HG02973 (cell line): ENCODE measurements around the gene EHD3.

Experiments used
- ATAC-seq: cut with Tn5 transposase; IDR thresholded peaks from one replicate; pipeline ENCODE4 v1.9.1; 2021; ENCODE audit warnings: moderate library complexity; ENCODE audit not compliant: unreplicated experiment

The EHD3 gene

DNA sequence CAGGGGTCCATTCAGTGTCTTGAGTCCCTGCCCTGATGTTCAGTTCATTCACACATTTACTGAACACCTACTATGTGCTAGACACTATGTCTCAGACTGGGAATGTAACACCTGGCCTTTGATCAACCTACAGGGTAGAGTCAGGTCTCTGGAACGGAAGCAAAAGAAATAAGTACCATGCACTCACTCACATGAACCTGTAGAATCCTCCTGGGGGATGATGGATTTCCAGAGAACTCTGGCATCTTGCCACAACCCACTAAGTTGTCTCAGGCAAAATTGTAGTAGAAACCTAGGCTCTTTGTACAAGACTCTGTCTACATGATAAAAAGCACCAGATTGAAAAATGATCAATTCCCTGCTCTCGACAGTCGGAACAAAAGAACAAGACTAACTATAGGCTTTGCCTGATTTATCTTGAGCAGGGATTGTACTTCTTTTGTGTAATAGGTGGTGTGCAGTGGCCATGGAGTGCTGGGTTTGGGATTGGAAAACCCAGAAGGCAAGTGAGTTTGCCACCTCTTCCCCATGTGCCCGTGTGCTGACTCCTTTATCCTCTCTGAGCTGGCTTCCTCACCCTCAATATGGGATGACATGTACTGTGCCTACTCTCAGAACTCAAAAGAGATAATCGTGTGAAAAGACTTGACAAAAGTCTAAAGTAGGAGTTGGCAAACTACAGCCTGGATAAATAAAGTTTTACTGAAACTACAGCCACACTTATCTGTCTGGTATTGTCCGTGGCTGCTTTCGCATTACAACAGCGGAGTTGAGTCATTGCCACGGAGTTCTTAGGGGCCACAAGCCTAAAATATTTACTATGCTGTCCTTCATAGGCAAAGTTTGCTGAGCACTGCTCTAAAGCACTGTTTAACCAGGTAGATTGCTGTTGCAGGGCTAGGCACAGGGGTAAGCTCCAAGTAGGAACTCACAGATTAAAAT is 21.0 kb upstream of the EHD3 start:
- ATAC-seq: no peak

DNA sequence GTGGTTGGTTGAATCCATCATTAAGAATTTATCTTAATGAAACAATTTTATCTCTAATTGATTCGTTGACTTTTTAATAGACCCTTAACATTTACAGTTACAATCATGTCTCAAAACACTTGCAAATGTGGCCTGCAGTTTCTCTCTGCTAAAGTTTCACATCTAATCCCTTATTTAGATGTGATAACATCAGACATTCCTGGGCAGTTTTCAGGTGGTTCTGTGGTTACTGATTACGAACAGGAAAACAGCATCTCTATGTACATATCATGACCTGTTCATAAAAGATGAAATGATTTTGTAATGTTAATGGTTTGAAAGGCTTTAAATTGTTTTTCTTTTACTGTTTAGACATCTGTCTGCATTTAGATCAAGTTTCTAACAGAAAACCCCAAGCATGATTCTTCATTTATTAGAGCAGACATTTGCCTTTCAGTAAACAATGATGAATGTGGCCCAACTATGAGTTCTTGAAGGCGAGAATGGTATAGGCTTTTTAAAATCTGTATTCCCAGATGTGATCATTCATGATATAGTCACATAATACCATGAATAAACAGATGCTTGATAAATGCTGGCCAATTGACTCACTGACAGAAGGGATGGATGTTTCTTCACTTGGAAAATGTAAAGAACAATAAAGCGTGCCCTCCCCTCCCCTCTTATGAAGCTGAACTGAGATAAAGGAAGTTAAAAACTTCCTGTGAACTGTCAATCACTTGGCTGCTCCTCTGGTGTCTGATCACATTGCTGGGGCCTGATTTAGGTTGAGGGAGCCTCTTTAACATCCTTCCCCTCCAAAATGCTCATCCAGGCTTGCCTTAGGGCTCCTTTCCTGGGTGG is 20.1 kb upstream of the EHD3 start:
- no peak for ATAC-seq

DNA sequence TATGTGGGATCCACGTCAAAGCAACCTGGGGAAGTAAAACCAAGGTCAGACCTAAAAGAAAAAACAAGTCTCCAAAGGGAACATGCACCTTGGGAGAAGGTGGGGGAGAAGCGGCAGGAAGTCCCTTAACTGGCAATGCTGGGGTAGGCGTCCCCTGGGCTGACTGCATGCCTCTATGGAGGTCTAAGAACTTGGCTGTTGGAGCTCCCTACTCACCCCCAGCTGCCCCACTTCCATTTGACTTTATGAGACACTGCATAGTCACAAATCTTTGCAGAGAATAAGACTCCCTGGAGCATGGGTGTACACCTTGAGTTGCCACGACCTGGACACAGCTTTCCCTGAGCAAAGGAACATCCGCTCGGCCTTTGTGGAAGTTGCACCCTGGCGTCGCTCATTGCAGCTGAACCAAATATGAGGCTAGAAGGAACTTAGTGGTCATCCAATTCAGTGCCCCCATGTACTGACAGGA is 19.5 kb upstream of the EHD3 start:
- no peak for ATAC-seq

GRCh38 chr2:31216734-31217133 is 17.2 kb upstream of the EHD3 start:
- ATAC-seq: peak; percentile 56

DNA sequence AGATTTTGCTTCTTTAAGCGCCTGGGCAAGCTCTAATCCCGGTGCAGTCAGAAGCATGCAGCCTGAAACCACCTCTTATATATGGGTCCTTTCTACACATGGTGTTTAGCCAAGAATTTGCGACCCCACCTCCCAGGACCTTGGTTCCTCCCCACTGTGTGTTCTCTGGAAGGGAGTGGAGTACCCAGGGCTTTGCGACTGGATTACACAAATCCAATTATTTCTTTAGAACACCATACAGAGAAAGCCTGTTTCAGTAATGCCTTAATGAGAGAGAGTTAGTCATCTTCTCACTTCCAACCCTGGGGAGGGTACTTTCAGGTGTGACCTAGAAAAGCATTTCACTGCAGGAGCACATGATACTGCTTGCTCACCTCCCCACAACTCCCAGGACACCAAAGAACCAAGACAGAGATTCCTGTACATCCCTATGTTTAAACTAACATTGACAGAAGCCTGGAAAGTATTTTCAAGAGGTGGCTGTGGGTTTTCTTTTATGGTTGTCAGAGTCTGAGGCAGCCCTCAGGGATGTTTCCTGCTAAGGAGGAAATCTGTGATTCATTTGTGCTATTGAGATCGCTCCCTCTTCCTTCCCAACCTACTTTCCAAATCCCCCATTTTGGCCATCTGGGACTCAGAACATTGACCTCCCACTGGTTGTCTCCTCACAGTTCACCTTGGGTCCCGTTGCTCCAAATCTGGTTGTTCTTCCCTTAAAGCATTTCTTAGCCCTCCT is 16.3 kb upstream of the EHD3 start, which contains the start of gene CAPN14:
Gene CAPN14, minus strand, starts transcription at position 51 of the 736 bp plus-strand sequence. CDS start 12,068 bp downstream, outside the sequence.
- no peak for ATAC-seq

DNA sequence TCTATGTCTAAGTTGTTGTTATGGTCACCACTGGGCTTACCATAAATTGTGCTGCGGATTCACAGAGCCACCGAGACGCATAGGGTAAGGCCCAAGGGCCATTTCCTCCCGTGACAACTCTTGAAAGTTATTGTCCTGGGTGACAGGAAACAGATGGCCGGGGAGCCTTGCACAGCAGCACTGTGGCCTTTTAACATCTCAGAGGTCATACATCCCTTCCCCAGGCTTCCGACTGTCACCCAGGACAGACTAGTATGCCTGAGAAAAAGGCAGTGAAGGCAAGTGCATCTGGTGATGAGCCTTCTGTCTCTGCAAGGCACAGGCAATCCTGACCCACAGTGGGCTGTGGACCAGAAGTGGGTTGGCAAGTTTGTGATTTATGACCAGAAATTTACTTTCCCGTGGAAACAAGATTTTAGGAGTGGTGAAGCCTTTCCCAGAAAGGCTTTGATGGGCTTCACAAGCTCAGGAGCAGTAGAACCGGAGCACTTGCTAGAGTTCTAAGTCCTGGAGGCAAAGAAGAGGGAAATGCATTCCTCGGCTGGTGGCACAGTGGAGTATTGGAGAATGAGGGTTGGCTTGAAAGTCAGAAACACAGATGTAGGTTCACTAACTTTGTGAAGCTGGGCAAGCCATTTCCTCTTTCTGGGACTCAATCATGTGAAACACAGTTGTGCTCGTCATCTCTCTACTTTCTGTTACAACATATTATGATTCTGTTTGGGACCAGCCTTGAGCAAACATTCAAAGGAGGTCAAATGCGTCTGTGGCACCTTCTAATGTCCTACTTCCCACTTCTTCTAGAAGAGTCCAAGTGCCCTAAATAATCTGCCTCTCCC is 14.6 kb upstream of the EHD3 start:
- ATAC-seq: peak; percentile 71

DNA sequence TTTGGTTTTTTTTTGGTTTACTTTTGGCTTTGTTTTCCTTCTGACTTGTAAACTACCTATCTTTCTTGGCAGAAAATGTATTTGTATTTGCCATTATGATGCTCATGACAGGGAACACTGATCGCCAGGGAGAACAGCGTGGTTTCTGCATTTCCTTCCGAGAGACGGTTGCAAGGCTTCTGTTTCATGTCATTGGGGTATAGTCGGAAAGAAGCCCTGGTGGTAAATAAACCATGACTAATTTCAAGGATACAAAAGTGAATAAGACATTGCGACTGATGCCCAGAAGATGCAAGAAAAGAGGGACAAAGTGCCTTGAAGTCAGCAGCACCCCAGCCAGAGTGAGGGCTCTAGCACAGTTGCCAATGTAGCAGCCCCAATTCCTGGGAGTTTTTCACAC is 12.4 kb upstream of the EHD3 start:
- ATAC-seq: no peak

DNA sequence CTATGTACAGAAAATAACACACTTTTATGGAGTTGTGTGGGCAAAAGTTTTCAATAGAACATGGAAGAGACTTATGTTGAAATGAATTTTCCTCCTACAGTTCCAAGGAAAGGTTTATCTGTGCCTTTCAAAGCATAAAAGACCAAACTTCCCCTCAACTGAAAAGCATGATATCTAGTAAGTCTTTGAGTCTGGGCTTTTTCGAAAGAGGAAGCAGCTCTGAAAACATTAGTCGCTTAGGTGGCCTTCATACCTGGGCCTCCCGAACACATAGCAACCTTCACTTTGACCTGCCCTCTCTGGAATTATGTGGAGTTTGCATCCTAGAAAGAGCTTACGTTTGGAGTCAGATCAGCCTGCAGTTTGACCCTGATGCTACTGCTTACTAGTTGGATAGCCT is 11.9 kb upstream of the EHD3 start:
- no peak for ATAC-seq

DNA sequence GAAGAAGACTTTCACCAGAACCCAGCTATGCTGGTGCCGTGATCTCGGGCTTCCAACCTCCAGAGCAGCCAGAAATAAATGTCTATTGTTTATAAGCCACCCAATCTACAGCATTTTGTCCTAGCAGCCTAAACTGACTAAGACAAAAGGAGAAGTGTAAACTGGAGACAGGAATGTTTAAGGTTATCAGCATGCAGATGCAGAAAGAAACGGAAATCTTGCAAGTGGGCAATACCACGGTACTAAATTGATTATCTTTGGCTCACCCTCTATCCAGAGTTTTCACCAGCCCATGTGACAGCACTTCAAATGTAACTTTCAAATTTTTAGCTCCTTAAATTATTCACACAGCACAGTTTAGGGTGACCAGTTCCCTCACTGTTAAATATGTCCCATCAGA is 10.9 kb upstream of the EHD3 start:
- no peak for ATAC-seq

DNA sequence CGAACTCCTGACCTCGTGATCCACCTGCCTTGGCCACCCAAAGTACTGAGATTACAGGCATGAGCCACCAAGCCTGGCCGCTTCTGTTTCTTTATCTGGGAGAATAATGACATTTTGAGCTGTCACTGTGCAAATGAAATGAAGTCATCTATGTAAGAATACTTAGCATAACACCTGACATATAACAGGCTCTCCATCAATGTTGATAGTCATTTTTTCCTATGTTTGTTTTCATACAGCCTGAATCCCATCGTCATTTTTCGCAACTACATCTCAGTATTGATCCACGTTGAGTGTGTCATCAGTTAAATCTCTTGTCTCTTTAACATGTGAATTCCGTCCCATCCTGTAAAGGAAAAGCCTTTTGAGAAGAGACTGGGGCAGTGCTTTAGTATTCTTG is 10.2 kb upstream of the EHD3 start:
- ATAC-seq: no peak

DNA sequence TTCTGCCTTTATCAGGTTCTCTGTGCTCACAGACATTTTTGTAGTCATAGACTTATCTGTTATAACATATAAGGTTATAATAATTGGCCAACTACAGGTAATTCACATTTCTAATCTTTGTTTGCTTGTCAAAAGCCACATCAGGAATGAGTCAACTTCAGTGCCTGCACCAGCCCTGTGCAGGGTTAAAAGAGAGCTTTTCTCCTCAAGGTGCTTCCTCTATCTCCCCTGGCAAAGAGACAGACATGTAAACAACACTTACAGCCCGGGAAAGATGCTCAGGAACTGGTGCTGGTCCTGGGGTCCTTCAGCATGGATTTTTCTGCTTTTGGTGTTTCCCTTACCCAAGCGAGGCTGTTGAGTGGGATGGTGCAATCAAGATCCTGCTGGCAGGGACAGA is 7.7 kb upstream of the EHD3 start:
- no peak for ATAC-seq

GRCh38 chr2:31227110-31227509 is 6.8 kb upstream of the EHD3 start:
- ATAC-seq: no peak

GRCh38 chr2:31227711-31228125 is 6.2 kb upstream of the EHD3 start:
- ATAC-seq: no peak

- no peak for ATAC-seq
Observed at GRCh38 chr2:31228717-31229116, 5.2 kb upstream of the EHD3 start.

DNA sequence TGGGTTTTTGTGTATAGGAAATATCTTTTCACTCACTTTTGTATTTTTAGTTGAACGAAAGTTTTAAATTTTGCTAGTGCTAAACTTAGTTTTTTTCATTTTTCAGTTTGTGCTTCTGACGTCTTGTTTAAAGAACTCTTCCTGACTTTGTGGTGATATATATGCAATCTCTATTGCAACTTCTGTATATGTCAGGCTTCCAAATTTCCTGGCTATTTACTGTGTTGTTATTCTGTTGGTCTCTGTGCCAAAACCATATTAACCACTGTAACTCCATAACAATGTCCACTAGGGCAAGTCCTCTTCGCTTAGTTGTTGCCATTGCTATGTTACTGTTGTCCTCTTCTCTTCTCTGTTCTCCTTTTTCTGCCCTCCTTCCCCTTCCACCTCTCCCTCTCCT is 3.2 kb upstream of the EHD3 start:
- no peak for ATAC-seq

DNA sequence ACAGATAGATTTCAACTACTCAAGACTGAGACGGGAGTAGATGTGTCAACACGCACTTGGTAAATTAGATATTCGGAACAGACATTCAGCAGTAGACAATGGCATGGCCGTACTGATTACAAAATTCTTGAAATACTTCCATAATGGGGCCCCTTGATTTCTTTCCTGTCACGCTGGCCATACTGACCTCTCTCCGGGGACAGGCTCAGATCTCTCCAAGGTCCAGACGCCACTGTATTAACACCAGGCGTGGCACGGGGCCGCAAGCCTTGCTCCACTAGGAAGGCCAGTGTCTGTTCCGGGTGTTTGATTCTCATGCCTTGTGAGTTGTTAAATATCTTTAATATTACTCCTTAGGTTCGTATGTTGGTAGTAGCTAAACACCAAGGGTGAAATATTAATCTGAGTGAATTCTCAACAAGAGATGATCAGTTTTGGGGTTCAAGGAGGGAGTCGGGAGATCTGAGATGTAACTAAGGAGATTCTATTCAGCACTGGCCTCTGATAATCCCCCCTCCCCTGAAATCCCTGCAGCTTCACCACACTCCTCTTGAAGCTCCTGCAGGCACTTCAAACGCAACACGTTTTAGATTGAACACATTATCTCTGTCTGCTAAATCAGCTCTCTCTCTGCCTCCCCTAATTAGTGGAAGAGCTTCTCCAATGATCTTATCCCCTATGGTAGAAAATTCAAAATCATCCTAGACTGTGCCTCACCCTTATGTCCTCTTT is 2.2 kb upstream of the EHD3 start:
- no peak for ATAC-seq

DNA sequence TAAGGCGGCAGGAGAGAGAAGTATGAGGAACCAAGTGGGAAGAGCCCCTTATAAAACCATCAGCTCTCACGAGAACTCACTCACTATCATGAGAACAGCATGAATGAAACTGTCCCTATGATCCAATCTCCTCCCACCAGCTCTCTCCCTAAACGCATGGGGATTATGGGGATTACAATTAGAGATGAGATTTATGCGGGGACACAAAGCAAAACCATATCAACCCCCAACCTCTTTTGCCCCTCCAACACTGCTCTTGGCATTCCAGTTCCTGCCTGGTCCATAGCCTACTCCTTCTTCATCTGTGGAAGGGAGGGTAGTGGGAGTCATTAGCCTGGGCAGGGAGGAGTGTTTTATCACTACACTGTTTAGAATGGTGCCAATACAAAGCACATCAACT is 1.4 kb upstream of the EHD3 start:
- ATAC-seq: no peak

DNA sequence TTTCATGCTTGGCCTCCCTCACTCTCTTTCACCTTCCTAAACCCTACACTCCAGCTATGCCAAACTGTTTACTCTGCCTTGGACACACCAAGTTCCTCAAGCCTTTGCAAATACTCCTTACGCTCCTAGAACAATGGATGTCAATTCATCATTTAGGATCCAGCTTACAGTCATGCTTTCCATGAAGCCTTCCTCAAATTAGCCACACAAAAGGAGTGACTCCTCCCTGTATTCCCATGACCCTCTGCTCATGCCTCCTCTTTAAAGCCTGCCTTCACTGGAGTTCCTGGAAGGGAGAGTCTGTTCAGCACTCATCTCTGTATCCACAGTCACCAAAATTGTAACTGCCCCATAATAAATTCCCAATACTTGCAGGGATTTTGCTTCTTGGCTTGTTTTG is 721 bp upstream of the EHD3 start:
- ATAC-seq: no peak

DNA sequence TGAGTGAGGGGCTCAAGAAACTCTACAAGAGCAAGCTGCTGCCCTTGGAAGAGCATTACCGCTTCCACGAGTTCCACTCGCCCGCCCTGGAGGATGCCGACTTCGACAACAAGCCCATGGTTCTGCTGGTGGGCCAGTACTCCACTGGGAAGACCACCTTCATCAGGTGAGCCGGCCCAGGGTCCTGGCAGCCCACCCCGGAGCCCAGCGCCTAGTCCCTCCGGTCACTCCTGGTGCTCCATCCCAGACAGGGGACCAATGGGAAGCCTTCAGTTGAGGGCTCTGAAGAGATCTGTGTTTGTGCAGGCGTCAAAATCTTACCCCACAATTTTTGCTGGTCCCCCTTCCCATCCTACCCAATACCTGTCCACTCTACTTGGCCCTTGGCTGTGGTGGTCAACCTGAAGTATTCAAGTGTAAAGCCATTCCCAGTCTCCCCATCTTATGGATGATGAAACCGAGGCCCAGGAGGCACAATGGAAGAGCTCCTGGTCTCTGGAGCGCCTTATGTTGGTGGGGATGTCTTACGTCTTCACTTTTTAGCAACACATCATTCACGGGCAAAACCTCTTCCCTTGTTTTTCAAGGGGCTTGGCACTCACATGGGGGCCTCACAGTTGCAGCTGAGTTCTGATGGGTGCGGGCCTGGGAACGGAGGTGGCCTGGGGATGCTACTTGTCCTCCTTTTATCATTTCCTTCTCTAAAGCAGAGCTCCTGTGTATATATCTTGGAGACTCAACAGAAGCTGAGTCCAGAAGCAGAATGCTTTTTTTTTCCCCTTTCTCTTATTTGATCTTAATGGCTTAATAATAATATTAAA is 941 bp downstream of the EHD3 start:
- ATAC-seq: no peak
